Activated CD4-positive, alpha-beta T cell treated with anti-CD3 and anti-CD28 coated beads, Interleukin-2, amount 50 U/mL, for 24 hours (primary cell): ENCODE measurements around the gene RPL39.
A peak's percentile ranks its signal among the peaks of the same experiment; 100 is the strongest.
"Not testable (repeated sequence)": the region's sequence is repeated elsewhere in the genome, so short reads cannot be mapped to it uniquely, and the experiment has no call there.

ENCODE experiments used
- DNase-seq, 2 donors: peaks; one replicate each; pipeline ENCODE4 v3.0.0-alpha.2; 2020; ENCODE audit warnings: low read depth in 1 of 2, low spot score in 1 of 2

Gene RPL39

DNA sequence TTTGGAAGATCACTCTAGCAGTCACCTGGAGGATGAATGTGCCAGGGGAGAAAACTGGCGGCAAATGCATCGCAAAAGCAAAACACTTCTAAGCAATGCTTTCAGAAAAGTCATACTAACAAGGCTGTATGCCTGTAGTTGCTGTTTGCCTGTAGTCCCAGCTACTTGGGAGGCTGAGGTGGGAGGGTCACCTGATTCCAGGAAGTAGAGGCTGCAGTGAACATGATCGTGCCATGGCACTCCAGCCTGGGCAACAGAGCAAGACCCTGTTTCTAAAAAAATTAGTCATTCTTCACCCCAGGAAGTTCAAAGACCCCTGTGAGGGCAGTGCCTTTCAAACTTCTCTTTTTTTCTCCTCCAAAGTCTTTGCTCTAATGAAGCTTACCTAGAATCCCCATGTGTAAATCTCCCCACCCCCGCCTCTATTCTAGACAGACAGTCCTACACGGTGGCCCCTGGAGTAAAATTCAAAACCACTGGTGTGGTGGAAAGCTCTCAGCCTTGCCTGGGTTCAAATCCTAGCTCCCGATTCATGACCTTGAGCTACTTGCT is 27.5 kb downstream of the RPL39 start:
- DNase-seq, result no peak

DNA sequence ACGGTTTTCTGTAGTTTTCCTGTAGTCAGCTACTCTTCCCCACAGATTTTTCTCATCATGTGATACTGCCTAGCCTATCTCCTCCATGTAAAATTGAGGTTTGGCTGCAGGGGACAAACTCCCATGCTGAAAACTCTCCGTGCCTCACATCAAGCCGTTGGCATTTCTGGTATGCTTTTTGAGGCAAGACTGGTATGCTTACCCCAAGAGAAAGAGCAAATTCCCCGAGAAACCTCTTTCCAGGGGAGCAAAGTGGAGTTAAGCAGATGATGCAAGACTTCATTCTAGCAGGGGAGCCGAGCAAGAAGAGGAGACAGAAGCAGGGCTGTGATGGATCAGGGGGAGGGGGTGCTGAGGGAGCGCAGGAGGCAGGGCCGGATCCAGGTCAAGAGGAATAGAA is 28.2 kb downstream of the RPL39 start:
- no peak for DNase-seq

DNA sequence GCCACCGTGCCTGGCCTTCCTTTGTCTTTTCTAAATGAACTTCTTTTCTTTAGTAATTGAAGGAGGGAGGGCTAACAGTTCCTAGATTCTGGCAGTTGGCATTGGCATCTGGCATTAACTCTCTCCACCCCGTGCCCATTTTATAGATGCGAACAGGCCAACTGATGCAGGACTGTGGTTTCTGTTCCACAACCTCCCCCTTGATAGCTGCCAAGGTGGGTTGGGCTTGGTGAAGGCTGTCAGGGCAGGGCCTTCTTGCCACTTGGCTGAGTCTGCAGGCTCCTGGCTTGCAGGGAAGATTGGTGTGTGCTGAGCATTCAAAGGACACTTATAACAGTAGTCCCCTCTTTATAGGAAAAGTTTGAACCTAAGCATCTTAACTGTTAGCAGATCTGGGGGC is 28.7 kb downstream of the RPL39 start:
- DNase-seq, result no peak

DNA sequence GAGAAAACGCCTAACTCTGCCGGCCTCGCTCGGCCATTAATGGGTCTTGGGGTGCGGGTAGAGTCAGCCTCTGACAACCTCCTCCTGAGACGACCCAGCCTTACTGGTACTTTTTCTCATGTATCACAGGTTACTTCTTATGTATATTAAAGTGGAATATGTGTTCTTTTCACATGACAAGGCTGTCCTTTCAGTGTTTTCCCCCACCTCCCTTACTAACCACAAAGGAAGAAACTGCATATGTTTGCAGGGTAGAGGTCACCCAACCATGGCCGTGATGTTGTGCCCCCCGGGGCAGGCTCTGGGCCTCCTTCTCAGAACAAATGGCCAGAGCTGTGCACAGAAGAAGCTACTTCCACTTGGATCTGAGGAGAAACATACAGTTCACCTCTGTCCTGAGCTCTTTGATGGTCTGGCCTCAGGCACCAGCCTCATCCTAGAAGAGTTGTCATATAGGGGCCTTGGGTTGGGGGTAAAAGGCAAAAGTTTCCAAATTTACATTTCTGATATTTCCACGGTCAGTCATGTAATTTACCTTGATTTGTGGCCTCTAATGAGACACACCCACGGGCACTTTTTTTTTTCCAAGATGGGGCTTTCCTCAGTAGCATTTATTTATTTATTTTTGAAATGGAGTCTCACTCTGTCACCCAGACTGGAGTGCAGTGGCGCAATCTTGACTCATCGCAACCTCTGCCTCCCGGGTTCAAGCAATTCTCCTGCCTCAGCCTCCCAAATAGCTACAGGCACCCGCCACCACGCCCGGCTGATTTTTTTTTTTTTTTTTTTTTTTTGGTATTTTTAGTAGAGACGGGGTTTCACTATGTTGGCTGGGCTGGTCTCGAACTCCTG is 31.2 kb downstream of the RPL39 start:
- no peak for DNase-seq

DNA sequence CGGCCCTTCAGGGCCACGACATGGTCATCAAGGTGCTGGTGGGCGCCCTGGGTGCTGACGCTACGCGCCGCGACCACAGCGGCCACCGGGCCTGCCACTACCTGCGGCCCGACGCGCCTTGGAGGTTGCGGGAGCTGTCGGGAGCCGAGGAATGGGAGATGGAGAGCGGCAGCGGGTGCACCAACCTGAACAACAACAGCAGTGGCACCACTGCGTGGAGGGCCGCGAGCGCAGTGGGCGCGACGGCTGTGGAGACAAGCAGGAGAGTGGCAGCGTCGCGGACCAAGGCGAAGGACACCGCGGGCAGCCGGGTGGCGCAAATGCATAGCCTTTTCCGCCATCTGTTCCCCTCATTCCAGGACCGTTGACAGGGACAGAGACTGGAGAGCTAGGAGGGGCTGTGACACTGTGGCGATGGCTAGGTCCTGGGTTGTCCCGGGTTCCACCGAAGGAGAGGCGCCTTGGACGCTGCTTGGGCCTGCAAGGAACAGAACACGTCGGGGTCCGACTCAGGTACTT is 32.1 kb downstream of the RPL39 start:
- DNase-seq, result no peak

DNA sequence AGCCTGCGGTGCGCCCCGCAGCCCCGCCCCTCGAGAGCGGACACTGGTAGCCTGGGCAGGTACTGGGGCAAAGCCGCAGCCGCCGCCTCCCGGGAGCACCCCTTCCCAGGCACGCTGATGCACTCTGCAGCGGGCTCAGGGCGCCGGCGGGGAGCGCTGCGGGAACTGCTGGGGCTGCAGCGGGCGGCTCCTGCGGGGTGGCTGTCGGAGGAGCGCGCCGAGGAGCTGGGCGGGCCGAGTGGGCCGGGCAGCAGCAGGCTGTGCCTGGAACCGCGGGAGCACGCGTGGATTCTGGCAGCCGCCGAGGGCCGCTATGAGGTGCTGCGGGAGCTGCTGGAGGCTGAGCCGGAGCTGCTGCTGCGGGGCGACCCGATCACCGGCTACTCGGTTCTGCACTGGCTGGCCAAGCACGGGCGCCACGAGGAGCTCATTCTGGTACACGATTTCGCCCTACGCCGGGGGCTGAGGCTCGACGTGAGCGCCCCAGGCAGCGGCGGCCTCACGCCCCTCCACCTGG is 32.6 kb downstream of the RPL39 start:
- DNase-seq, result no peak

DNA sequence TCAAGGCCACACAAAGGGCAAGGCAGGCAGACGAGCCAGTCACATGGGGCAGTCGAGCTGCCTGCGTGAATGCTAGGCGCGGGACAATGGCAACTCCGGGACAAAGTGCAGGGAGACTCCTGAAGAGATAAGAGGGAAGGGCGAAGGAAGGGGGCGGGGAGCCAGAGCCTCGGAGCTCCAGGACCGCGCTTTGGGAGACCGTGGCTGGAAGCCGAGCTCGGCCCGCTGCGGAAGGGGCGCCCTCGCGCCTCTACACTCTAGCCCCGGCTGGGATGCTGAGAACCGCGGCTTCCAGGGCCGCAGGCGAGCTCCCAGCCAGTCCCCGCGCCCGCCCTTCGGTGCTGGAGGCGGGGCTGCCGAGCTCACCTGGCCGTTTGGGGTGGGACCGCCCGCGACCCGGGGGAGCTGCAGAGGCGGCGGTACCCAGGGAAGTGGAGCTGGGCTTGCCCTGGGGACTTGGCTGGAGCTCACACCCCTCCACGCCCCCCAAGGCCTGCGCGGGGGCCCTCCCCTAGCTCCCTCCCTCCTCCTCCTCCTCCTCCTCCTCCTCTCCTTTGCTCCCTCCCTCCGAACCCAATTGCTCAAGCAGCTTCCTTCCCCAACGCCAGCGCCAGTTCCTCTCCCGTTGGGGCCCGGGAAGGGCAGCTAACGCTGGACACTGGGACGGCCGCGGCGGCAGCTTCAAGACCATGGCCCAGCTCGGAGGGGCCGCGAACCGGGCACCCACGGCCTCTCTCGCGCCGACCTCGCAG is 33.3 kb downstream of the RPL39 start, which contains the start of gene SOWAHD:
TSS of gene SOWAHD (plus strand) at position 610 of the 752 bp plus-strand sequence. CDS start at position 690, 80 bp downstream.
- DNase-seq, result no peak

DNA sequence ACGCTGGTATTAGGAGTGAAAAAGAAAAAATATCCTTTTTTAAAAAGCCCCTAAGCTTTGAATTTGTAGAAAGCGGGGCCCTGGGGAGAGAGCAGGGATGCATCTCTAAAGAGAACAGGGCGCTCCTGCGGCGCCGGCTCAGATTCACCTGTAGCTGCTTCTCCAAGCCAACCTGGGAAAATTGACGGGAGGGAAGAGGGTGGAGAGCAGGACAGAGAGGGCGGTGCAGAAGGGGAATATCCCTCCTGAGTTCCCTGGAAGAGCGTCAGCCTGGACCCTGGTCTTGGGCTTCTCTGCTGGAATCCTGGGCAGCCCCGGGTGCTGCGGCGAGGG is 33.8 kb downstream of the RPL39 start:
- DNase-seq, result no peak

DNA sequence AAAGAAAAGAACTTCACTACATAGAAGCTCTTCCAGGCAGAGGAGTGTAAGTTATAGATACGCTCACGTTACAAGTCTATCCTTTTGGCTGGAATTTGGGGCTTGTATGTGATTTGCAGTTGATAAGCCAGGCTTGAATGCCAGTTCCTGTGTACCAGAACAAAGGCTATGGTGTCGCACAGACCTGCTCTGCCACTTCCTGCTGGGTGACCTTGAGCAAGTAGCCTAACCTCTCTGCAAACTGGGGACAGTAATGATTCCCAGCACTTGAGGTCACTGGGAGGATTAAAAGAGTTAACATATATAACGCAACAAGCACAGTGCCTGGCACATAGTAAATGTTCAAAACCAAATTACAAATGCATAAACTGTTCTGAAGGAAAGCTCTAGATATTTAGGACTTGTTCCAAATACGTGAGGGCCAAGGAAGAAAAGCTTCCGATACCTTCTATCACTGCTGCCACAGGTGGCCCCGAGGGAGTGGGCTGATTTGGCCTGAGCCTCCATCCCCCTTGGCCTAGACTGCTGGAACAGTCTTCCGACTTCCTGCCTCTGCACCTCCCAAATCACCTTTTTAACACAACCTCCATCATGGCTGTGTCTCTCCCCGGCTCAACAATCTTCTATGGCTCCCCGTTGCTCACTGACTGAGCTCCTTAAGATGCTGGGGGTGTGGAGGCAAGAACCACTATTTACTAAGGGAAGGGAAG is 34.3 kb downstream of the RPL39 start:
- no peak for DNase-seq

DNA sequence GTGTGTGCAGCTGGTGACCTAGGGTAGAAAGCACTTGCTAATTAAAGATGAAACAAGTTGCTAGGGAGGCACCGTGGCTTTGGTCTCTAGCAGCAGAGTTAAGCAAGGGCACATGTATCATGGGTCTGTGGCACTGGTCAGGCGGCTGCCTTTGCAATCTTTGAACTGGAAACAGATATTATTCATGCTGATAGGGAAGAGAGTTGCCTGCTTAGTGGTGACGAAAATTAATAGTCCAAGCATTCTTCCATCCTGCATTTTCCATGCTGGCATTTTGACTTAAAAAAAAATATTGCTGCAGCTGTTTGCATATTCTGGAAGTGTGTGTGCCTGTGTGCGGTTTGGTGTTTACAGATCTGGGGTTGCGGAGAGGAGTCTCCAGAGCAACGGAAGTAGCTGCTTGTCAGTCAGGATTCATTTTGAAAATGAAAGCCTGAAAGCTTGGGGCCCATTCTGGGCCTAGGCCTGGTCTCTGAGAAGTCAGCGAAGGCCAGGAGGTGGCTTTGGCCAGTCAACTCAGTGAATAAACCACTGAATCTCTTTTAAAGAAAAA is 35.4 kb downstream of the RPL39 start:
- DNase-seq, result peak in 1 of 2 donors; percentile 33

DNA sequence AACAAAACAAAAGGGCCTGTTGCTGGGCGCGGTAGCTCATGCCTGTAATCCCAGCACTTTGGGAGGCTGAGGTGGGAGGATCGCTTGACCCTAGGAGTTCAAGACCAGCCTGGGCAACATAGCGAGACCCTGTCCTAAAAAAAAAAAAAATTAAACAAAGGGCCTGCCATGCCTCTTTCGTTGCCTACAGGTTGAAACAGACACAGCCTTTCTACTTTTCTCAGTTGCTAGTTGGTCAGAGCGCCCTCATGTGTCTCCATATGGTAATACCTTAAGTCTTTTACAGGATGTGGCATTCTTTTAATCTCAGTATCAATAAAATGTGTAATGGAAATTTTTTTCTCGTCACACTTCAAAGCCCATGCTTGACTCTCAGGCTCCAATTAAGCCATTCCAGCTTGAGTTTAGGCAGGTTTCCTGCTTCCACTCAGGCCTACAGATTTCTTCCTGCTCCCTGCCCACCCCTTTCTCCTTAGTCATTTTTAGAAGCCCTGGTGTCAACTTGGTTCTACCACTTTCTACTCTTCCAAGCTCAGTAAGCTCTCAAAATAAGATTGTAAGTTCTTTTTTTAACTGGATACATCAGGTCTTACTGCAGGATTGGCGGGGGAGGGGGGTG is 37.7 kb downstream of the RPL39 start:
- peak in 1 of 2 donors; percentile 48 for DNase-seq

DNA sequence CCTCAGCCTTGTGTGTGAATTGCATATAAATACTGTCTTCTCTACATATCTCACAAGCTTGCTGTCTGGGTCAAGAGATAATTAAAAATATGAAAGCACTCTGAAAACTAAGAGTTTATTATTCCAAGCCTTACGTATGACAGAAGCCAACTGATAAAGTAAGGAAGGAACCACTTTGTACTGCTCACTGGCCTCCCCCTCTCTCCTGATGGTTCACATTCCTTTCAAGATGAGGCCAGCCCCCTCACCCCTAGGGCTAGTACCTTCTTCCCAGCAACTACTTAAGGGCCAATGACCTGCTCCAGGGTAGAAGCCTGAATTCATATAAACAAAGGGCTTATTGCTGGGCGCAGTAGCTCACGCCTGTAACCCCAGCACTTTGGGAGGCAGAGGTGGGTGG is 38.4 kb downstream of the RPL39 start:
- DNase-seq, result no peak

DNA sequence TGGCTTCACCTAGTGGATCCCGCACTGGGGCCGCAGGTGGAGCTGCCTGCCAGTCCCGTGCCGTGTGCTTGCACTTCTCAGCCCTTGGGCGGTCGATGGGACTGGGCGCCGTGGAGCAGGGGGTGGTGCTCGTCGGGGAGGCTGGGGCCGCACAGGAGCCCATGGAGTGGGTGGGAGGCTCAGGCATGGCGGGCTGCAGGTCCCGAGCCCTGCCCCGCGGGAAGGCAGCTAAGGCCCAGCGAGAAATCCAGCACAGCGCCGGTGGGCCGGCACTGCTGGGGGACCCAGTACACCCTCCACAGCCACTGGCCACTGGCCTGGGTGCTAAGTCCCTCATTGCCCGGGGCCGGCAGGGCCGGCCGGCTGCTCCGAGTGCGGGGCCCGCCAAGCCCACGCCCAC is 40.7 kb downstream of the RPL39 start:
- not testable (repeated sequence) for DNase-seq

DNA sequence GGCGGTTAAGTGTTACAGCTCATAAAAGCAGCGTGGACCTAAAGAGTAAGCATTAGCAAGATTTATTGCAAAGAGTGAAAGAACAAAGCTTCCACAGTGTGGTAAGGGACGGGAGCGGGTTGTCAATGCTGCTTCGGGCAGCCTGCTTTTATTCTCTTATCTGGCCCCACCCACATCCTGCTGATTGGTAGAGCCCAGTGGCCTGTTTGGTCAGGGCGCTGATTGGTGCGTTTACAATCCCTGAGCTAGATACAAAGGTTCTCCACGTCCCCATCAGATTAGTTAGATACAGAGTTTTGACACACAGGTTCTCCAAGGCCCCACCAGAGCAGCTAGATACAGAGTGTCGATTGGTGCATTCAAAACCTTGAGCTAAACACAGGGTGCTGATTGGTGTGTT is 41.3 kb downstream of the RPL39 start:
- not testable (repeated sequence) for DNase-seq

DNA sequence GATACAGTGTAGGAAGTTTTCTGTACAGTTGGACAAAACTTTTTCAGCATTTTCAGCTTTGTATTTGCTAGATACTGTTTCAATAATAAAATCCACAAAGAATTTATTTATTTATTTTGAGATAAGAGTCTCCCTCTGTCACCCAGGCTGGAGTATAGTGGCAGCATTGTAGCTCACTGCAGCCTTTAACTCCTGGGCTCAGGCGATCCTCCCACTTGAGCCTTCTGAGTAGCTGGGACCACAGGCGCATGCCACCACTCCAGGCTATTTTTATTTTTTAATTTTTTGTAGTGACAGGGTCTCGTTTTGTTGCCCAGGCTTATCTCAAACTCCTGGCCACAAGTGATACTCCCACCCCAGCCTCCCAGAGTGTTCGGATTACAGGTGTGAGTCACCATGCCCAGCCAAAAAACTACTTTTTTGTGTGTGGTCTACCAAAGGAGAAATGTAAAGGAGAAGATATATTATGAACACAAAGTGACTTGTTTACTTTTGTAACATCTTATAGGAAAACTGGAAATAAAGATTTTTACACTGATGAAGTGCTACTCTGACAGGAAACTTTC is 46.1 kb downstream of the RPL39 start:
- no peak for DNase-seq

DNA sequence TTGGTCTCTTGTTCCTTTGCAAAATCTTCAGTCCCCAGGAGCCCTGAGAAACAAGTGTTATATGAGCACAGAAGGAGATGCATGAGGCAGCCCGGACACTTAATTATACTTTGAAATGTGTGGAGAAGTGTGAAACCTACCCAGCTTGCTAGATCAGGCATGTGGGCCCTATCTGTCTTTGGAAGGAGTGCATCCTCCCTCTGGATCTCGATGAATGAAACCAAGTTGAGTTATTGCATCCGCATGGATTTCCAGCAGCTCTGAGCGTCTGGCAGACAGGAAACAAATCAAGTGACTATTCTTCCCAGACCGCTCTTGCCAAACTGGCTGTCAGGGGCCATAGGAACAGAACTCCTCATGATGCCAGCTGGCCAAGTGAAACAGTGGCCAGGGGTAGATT is 52.7 kb downstream of the RPL39 start:
- no peak for DNase-seq
